Measurements from ENCODE around the gene DPEP3.

DPEP3 gene

DNA sequence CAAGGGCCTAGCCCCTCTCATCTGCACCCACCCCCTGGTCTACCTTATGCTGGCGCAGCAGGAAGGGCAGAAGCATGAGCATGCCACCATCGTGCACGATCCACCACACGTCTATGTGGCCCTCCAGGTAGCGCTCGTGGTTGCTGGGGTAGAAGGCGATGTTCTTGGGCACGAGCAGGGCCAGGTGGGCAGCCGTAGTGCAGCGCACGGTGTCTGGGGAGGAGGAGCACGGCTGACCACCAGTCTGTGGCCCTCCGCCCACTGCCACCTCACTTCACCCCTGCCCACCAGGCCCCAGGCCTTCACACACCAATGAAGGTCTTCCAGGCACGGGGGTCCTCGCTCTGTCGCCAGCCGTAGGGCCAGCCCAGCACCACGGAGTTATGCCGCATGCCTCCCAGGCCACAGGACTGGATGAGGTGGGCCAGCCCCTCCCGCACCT is 34.1 kb downstream of the DPEP3 start:
- H3K27me3 ChIP-seq (replicated peaks; ENCODE audit: insufficient read depth, low read length), result no peaks in the 10 kb centered on the region
- no peaks in the 10 kb centered on the region for H3K79me2 ChIP-seq (ENCODE audit: low read length)
- TF ChIP-seq EZH2 (optimal IDR thresholded peaks at IDR 0.05; ENCODE audit: low read depth, low read length) (no peak), EZH2phosphoT487 (IDR thresholded peaks at IDR 0.05; ENCODE audit: low read length) (no peak)
- TF ChIP-seq, protein P1, sequence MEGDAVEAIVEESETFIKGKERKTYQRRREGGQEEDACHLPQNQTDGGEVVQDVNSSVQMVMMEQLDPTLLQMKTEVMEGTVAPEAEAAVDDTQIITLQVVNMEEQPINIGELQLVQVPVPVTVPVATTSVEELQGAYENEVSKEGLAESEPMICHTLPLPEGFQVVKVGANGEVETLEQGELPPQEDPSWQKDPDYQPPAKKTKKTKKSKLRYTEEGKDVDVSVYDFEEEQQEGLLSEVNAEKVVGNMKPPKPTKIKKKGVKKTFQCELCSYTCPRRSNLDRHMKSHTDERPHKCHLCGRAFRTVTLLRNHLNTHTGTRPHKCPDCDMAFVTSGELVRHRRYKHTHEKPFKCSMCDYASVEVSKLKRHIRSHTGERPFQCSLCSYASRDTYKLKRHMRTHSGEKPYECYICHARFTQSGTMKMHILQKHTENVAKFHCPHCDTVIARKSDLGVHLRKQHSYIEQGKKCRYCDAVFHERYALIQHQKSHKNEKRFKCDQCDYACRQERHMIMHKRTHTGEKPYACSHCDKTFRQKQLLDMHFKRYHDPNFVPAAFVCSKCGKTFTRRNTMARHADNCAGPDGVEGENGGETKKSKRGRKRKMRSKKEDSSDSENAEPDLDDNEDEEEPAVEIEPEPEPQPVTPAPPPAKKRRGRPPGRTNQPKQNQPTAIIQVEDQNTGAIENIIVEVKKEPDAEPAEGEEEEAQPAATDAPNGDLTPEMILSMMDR (IDR thresholded peaks at IDR 0.05; ENCODE audit: low read length), result no peak
- 0 out of 2 replicates have a peak, but pooled peaks cover 2% of the 10 kb centered on the region for H3F3A ChIP-seq (ENCODE audit: insufficient read depth, low read length)
- DNase-seq, result no peak
- no peak overlapping the region for H3K4me2 ChIP-seq (ENCODE audit: low read depth, low read length)
- H3K4me3 ChIP-seq (ENCODE audit: low read length), result no peak overlapping the region
- H3K27ac ChIP-seq (ENCODE audit: low read length), result no peak overlapping the region
- no peaks in the 10 kb centered on the region; the same call in 1 of the 2 replicates for H3K36me3 ChIP-seq (replicated peaks; ENCODE audit: insufficient read depth, low read length)
- H3K9ac ChIP-seq (ENCODE audit: low read length), result no peak overlapping the region
- H3K4me1 ChIP-seq (ENCODE audit: low read length), result no peaks in the 10 kb centered on the region
- H3K9me2 ChIP-seq (replicated peaks; ENCODE audit: insufficient read depth, low read length), result no peaks in the 10 kb centered on the region
- no peak overlapping the region for H2AFZ ChIP-seq (ENCODE audit: low read length)
- no peaks in the 10 kb centered on the region for H3K9me3 ChIP-seq (replicated peaks; ENCODE audit: insufficient read depth, low read length)
- H4K20me1 ChIP-seq (ENCODE audit: insufficient read depth, low read length), result no peaks in the 10 kb centered on the region

DNA sequence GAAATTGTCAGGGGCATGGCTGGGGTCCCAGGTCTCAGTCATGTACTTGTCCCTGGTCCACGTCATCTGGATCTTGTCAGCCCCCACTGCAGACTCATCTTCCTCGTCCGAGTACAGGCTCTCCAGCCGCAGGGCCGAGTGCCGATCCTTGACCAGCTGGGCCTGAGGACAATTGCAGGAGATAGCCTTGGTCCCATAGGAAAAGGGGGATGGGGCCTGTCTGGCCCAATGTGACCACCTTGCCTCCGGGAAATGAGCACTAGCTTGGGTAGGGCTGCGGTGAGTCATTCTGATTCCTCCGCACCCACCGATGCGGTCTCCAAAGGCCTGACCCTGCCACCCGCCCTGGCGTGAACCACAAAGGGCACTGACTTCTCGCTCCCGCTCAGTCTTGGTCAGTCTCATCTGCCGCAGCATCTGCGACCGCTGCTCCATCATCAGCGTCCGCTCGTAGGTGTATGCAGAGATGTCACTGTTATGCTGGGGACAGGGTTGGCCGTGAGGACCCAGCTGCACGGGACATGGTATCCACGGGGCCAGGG is 34.8 kb downstream of the DPEP3 start:
- H4K20me1 ChIP-seq (ENCODE audit: insufficient read depth, low read length), result no peaks in the 10 kb centered on the region
- no peak overlapping the region for H3K27ac ChIP-seq (ENCODE audit: low read length)
- no peak overlapping the region for H3K4me2 ChIP-seq (ENCODE audit: low read depth, low read length)
- 0 out of 2 replicates have a peak, but pooled peaks cover 2% of the 10 kb centered on the region for H3F3A ChIP-seq (ENCODE audit: insufficient read depth, low read length)
- no peaks in the 10 kb centered on the region for H3K4me1 ChIP-seq (ENCODE audit: low read length)
- H3K27me3 ChIP-seq (replicated peaks; ENCODE audit: insufficient read depth, low read length), result no peaks in the 10 kb centered on the region
- no peaks in the 10 kb centered on the region for H3K9me3 ChIP-seq (replicated peaks; ENCODE audit: insufficient read depth, low read length)
- H3K36me3 ChIP-seq (replicated peaks; ENCODE audit: insufficient read depth, low read length), result no peaks in the 10 kb centered on the region; the same call in 1 of the 2 replicates
- no peak overlapping the region for H3K4me3 ChIP-seq (ENCODE audit: low read length)
- no peaks in the 10 kb centered on the region for H3K9me2 ChIP-seq (replicated peaks; ENCODE audit: insufficient read depth, low read length)
- H3K9ac ChIP-seq (ENCODE audit: low read length), result no peak overlapping the region
- no peak overlapping the region for H2AFZ ChIP-seq (ENCODE audit: low read length)
- DNase-seq, result no peak
- no peaks in the 10 kb centered on the region for H3K79me2 ChIP-seq (ENCODE audit: low read length)
- TF ChIP-seq, protein P1 (IDR thresholded peaks at IDR 0.05; ENCODE audit: low read length), result no peak
- TF ChIP-seq EZH2phosphoT487 (IDR thresholded peaks at IDR 0.05; ENCODE audit: low read length) (no peak), EZH2 (optimal IDR thresholded peaks at IDR 0.05; ENCODE audit: low read depth, low read length) (no peak)

DNA sequence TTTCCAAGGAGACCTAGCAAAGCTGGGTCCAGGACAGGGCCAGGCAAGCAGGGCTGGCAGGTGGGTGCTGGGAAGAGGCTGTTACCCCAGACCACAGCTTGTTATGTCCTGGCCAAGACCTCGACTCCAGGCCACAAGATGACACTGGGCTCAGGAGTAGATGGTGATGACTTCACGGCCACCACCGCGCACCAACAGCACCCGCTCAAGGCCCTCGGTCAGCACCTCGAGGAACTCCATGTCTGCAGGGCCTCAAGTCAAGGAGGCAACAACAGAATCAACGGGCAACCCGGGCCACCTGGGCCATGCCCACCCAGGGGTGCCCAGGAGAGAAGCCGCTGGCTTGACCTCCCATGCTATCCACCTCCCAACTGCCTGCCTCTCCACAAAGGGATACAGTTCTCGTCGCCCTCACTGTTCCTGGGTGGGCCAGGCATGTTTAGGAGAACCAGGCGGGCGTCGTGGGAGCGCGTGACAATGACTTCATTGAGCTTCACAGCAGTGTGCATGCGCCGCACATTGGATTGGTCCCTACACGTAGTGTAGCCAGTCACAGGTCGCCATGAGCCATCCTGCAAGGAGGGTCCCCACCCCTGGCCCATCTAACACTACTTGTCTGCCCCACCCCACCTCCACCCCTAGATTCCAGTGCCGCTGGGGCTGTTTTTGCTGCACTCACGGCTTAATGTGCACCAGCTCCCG is 35.5 kb downstream of the DPEP3 start:
- H3K9ac ChIP-seq (ENCODE audit: low read length), result no peak overlapping the region
- H3K27ac ChIP-seq (ENCODE audit: low read length), result no peak overlapping the region
- no peak for DNase-seq
- no peak overlapping the region for H2AFZ ChIP-seq (ENCODE audit: low read length)
- H3K36me3 ChIP-seq (replicated peaks; ENCODE audit: insufficient read depth, low read length), result no peaks in the 10 kb centered on the region; the same call in 1 of the 2 replicates
- no peaks in the 10 kb centered on the region for H4K20me1 ChIP-seq (ENCODE audit: insufficient read depth, low read length)
- H3K4me3 ChIP-seq (ENCODE audit: low read length), result no peak overlapping the region
- H3K27me3 ChIP-seq (replicated peaks; ENCODE audit: insufficient read depth, low read length), result no peaks in the 10 kb centered on the region
- H3K4me1 ChIP-seq (ENCODE audit: low read length), result no peaks in the 10 kb centered on the region
- 0 out of 2 replicates have a peak, but pooled peaks cover 2% of the 10 kb centered on the region for H3F3A ChIP-seq (ENCODE audit: insufficient read depth, low read length)
- H3K4me2 ChIP-seq (ENCODE audit: low read depth, low read length), result no peak overlapping the region
- TF ChIP-seq EZH2phosphoT487 (IDR thresholded peaks at IDR 0.05; ENCODE audit: low read length) (no peak), EZH2 (optimal IDR thresholded peaks at IDR 0.05; ENCODE audit: low read depth, low read length) (no peak)
- TF ChIP-seq, protein P1 (IDR thresholded peaks at IDR 0.05; ENCODE audit: low read length), result no peak
- no peaks in the 10 kb centered on the region for H3K9me2 ChIP-seq (replicated peaks; ENCODE audit: insufficient read depth, low read length)
- H3K9me3 ChIP-seq (replicated peaks; ENCODE audit: insufficient read depth, low read length), result no peaks in the 10 kb centered on the region
- H3K79me2 ChIP-seq (ENCODE audit: low read length), result no peaks in the 10 kb centered on the region
